Stimulated activated naive CD8-positive, alpha-beta T cell treated with anti-CD3 and anti-CD28 coated beads, Interleukin-15, amount 100 ng/mL, for 72 hours (primary cell): ENCODE data around the gene DPYD.

Experiments used
- ATAC-seq: fragments of 150-1000 bp; cut with Tn5 transposase; 2 replicates; pipeline ENCODE4 v1.10.0; 2021; ENCODE audit warnings: mild to moderate bottlenecking, moderate library complexity
- DNase-seq, 2 donors: peaks; one replicate each; pipeline ENCODE4 v3.0.0; 2021 to 2022
- H3K27ac Mint-ChIP-seq, 2 donors: one replicate each; pipeline ENCODE4 v1.8.0; 2022; ENCODE audit warnings: mild to moderate bottlenecking in 2 of 2, mixed read lengths in 2 of 2, moderate library complexity in 2 of 2
- H3K27me3 Mint-ChIP-seq: one replicate; pipeline ENCODE4 v1.8.0; 2022; ENCODE audit warnings: mixed read lengths
- H3K4me1 Mint-ChIP-seq: one replicate; pipeline ENCODE4 v1.8.0; 2022; ENCODE audit warnings: mild to moderate bottlenecking, mixed read lengths
- H3K4me3 Mint-ChIP-seq, 2 donors: one replicate each; pipeline ENCODE4 v1.8.0; 2022; ENCODE audit warnings: mild to moderate bottlenecking in 2 of 2, mixed read lengths in 2 of 2, moderate library complexity in 1 of 2
- H3K9me3 Mint-ChIP-seq, 2 donors: one replicate each; pipeline ENCODE4 v1.8.0; 2022; ENCODE audit warnings: mixed read lengths in 2 of 2

Gene DPYD

DNA sequence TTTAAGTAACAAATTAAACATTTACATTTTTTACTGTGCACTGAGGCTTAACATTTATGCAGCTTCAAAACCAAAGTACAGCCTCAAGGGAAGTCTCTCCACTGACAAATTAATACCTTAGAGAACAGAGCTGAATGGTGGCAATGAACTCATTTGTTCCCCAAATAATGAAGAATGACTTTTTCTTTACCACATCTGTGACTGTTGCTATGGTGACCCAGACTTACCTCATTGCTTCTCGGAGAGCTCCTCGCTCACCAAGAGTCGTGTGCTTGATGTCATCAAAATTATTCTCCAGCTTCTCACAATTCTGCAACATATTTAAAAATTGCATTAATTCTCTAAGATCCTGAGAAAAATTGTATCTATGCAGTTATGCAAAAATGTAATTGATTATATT is 92.9 kb downstream of the DPYD start:
- Mint-ChIP-seq H3K4me1 (peaks cover 5% of the 10 kb centered on the region), H3K4me3 (no peak overlapping the region), H3K9me3 (no peaks in the 10 kb centered on the region), H3K27me3 (no peaks in the 10 kb centered on the region), H3K27ac (no peak overlapping the region)
- DNase-seq: peak in 1 of 2 donors; percentile 13
- peak; percentile 85 for ATAC-seq

DNA sequence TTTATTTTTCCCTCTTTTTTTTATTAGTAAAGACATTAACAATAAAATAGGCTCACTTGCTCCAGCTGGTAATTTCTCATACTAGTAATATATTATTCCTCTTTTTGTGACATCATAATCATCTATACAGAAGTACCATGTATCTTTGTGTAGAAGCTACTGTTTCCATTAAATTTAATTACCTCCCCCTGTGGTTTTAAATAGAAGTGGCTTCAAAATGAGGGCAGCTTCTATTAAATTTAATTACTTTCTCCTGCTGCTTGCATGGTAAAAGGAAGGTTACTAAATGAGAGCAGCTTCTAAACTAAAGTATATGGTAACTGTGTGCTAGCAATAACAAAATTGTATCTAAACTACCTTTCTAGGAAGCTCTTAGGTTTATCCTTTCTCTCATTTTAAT is 94.0 kb downstream of the DPYD start:
- Mint-ChIP-seq H3K27ac (no peak overlapping the region), H3K9me3 (no peaks in the 10 kb centered on the region), H3K4me1 (peaks cover 5% of the 10 kb centered on the region), H3K4me3 (no peak overlapping the region), H3K27me3 (no peaks in the 10 kb centered on the region)
- ATAC-seq (no peak), DNase-seq (no peak)

DNA sequence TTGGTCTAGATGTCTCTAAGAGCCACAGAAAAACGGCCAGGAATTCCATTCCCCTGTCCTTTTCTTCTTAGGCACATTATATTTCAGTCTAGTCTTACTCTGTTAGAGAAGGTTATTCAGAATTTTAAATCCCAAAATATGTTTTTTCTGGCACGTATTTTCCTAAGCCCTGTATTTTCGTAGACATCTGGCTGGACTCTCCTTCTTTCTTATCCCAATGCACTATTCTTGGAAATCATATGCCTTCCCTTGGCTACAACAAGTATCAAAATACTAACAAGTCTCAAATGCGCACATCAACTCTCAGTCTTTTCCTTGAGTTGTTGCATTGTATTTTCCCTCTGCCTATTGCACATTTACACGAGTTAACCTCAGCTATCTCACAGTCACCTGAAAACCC is 96.2 kb downstream of the DPYD start:
- ATAC-seq (no peak), DNase-seq (no peak)
- no peak overlapping the region for H3K27ac Mint-ChIP-seq

GRCh38 chr1:97824200-97824599 is 96.6 kb downstream of the DPYD start:
- H3K4me3 Mint-ChIP-seq: no peak overlapping the region
- ATAC-seq (no peak), DNase-seq (no peak)
- no peak overlapping the region for H3K27ac Mint-ChIP-seq
- no peaks in the 10 kb centered on the region for H3K27me3 Mint-ChIP-seq
- peaks cover 5% of the 10 kb centered on the region for H3K4me1 Mint-ChIP-seq
- no peaks in the 10 kb centered on the region for H3K9me3 Mint-ChIP-seq

More for the DNA sequence above, 96.2 kb downstream of the DPYD start:
- Mint-ChIP-seq H3K9me3 (no peaks in the 10 kb centered on the region), H3K4me1 (peaks cover 5% of the 10 kb centered on the region), H3K27me3 (no peaks in the 10 kb centered on the region), H3K4me3 (no peak overlapping the region)

GRCh38 chr1:97820470-97821188 is 100.2 kb downstream of the DPYD start:
- Mint-ChIP-seq H3K27me3 (no peaks in the 10 kb centered on the region), H3K9me3 (no peaks in the 10 kb centered on the region), H3K4me3 (no peak overlapping the region), H3K4me1 (no peaks in the 10 kb centered on the region), H3K27ac (no peak overlapping the region)
- ATAC-seq (peak; percentile 49), DNase-seq (no peak)

GRCh38 chr1:97816927-97817326 is 103.9 kb downstream of the DPYD start:
- no peak for DNase-seq

GRCh38 chr1:97814804-97815203 is 106.0 kb downstream of the DPYD start:
- Mint-ChIP-seq H3K4me1 (peaks cover 9% of the 10 kb centered on the region), H3K27me3 (no peaks in the 10 kb centered on the region)

More at GRCh38 chr1:97816927-97817326, 103.9 kb downstream of the DPYD start:
- Mint-ChIP-seq H3K4me3 (no peak overlapping the region), H3K27ac (no peak overlapping the region), H3K9me3 (no peaks in the 10 kb centered on the region), H3K27me3 (no peaks in the 10 kb centered on the region), H3K4me1 (peaks cover 9% of the 10 kb centered on the region)
- ATAC-seq: no peak

GRCh38 chr1:97814121-97814520 is 106.7 kb downstream of the DPYD start:
- Mint-ChIP-seq H3K4me3 (no peak overlapping the region), H3K9me3 (peaks cover 0 to 5% of the 10 kb centered on the region in 2 donors), H3K27me3 (no peaks in the 10 kb centered on the region), H3K4me1 (peaks cover 9% of the 10 kb centered on the region), H3K27ac (no peak overlapping the region)
- no peak for ATAC-seq
- no peak for DNase-seq

More at GRCh38 chr1:97814804-97815203, 106.0 kb downstream of the DPYD start:
- H3K9me3 Mint-ChIP-seq: peaks cover 0 to under 1% of the 10 kb centered on the region in 2 donors
- DNase-seq (no peak), ATAC-seq (no peak)
- no peak overlapping the region for H3K27ac Mint-ChIP-seq
- no peak overlapping the region for H3K4me3 Mint-ChIP-seq

GRCh38 chr1:97812076-97812475 is 108.8 kb downstream of the DPYD start:
- Mint-ChIP-seq H3K4me1 (peaks cover 9% of the 10 kb centered on the region), H3K27me3 (no peaks in the 10 kb centered on the region), H3K4me3 (no peak overlapping the region), H3K27ac (no peak overlapping the region), H3K9me3 (peaks cover 0 to 5% of the 10 kb centered on the region in 2 donors)
- no peak for ATAC-seq
- no peak for DNase-seq

- Mint-ChIP-seq H3K4me3 (no peak overlapping the region), H3K27me3 (no peaks in the 10 kb centered on the region), H3K4me1 (peaks cover 5% of the 10 kb centered on the region), H3K27ac (no peak overlapping the region), H3K9me3 (peaks cover 0 to 5% of the 10 kb centered on the region in 2 donors)
- no peak for DNase-seq
- no peak for ATAC-seq
Observed at GRCh38 chr1:97806996-97807520, 113.8 kb downstream of the DPYD start.

- H3K4me1 Mint-ChIP-seq: peaks cover 9% of the 10 kb centered on the region
- H3K27ac Mint-ChIP-seq: no peak overlapping the region
- no peaks in the 10 kb centered on the region for H3K27me3 Mint-ChIP-seq
- DNase-seq (no peak), ATAC-seq (no peak)
- H3K9me3 Mint-ChIP-seq: peaks cover 0 to 5% of the 10 kb centered on the region in 2 donors
- no peak overlapping the region for H3K4me3 Mint-ChIP-seq
Observed at GRCh38 chr1:97806326-97806725, 114.5 kb downstream of the DPYD start.

GRCh38 chr1:97805093-97805492 is 115.7 kb downstream of the DPYD start:
- no peak for ATAC-seq
- Mint-ChIP-seq H3K27ac (no peak overlapping the region), H3K27me3 (no peaks in the 10 kb centered on the region)

GRCh38 chr1:97803026-97803425 is 117.8 kb downstream of the DPYD start:
- ATAC-seq: no peak
- Mint-ChIP-seq H3K4me3 (no peak overlapping the region), H3K9me3 (no peaks in the 10 kb centered on the region), H3K27me3 (no peaks in the 10 kb centered on the region), H3K27ac (no peak overlapping the region), H3K4me1 (peaks cover 20% of the 10 kb centered on the region)
- DNase-seq: no peak

More at GRCh38 chr1:97805093-97805492, 115.7 kb downstream of the DPYD start:
- no peak overlapping the region for H3K4me3 Mint-ChIP-seq
- H3K4me1 Mint-ChIP-seq: peaks cover 20% of the 10 kb centered on the region
- DNase-seq: no peak
- peaks cover 0 to 5% of the 10 kb centered on the region in 2 donors for H3K9me3 Mint-ChIP-seq

DNA sequence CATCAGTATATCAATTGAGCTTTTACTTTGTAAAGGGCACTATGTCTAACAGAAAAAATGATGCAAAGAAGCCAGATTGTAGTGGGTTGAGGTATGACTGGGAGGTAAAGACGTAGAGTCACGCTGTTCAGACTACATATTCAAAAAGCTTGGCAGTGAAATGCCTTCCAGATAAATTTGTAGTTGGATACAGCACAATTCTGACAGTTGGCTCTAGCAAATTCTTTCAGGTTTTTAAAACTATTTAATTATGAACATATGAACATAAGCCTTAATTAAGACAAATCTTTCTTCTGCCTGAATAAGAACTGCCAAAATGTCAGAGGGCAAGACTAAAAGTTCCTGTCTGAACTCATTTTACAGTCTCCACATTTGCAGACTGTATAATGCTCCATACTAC is 118.8 kb downstream of the DPYD start:
- ATAC-seq (no peak), DNase-seq (no peak)
- no peaks in the 10 kb centered on the region for H3K9me3 Mint-ChIP-seq
- H3K27me3 Mint-ChIP-seq: no peaks in the 10 kb centered on the region
- H3K4me3 Mint-ChIP-seq: no peak overlapping the region
- H3K27ac Mint-ChIP-seq: no peak overlapping the region
- H3K4me1 Mint-ChIP-seq: peaks cover 23% of the 10 kb centered on the region

GRCh38 chr1:97797403-97798183 is 123.2 kb downstream of the DPYD start:
- H3K4me3 Mint-ChIP-seq: no peak overlapping the region
- no peaks in the 10 kb centered on the region for H3K9me3 Mint-ChIP-seq
- ATAC-seq (no peak), DNase-seq (no peak)
- H3K4me1 Mint-ChIP-seq: peaks cover 22% of the 10 kb centered on the region
- H3K27me3 Mint-ChIP-seq: no peaks in the 10 kb centered on the region
- H3K27ac Mint-ChIP-seq: no peak overlapping the region

GRCh38 chr1:97796711-97797110 is 124.1 kb downstream of the DPYD start:
- no peak for ATAC-seq
- Mint-ChIP-seq H3K4me1 (peaks cover 27% of the 10 kb centered on the region), H3K9me3 (no peaks in the 10 kb centered on the region), H3K27ac (no peak overlapping the region), H3K4me3 (no peak overlapping the region), H3K27me3 (no peaks in the 10 kb centered on the region)
- no peak for DNase-seq
